ENCODE data around the gene TMA7. TPM values are rescaled to one million over a fixed set of nuclear protein-coding genes. Genes with fewer than 3 reads are reported as not detected.

Gene TMA7
- total RNA-seq, 4 donors from 2014 or later: 239 to 266 (median 255) TPM

DNA sequence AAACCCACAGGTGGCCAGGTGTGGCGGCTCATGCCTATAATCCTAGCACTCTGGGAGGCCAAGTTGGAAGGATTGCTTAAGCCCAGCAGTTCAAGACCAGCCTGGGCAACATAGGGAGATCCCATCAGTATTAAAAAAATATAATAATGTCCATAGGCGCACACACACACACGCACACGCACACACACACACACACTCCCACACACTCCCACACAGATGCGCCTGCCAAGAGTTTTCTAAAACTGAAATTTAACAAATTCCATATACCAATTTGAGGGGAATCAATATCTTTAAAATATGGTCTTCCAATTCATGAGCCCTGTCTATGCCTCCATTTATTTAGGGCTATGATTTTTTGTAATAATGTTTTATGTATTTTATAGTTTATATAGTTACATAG is 46.9 kb downstream of the TMA7 start:
- TF ChIP-seq, protein P1, sequence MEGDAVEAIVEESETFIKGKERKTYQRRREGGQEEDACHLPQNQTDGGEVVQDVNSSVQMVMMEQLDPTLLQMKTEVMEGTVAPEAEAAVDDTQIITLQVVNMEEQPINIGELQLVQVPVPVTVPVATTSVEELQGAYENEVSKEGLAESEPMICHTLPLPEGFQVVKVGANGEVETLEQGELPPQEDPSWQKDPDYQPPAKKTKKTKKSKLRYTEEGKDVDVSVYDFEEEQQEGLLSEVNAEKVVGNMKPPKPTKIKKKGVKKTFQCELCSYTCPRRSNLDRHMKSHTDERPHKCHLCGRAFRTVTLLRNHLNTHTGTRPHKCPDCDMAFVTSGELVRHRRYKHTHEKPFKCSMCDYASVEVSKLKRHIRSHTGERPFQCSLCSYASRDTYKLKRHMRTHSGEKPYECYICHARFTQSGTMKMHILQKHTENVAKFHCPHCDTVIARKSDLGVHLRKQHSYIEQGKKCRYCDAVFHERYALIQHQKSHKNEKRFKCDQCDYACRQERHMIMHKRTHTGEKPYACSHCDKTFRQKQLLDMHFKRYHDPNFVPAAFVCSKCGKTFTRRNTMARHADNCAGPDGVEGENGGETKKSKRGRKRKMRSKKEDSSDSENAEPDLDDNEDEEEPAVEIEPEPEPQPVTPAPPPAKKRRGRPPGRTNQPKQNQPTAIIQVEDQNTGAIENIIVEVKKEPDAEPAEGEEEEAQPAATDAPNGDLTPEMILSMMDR (IDR thresholded peaks at IDR 0.05): no peak
- DNase-seq (ENCODE audit: low spot score): no peak
- no peak for ATAC-seq (ENCODE audit: low FRiP score)

DNA sequence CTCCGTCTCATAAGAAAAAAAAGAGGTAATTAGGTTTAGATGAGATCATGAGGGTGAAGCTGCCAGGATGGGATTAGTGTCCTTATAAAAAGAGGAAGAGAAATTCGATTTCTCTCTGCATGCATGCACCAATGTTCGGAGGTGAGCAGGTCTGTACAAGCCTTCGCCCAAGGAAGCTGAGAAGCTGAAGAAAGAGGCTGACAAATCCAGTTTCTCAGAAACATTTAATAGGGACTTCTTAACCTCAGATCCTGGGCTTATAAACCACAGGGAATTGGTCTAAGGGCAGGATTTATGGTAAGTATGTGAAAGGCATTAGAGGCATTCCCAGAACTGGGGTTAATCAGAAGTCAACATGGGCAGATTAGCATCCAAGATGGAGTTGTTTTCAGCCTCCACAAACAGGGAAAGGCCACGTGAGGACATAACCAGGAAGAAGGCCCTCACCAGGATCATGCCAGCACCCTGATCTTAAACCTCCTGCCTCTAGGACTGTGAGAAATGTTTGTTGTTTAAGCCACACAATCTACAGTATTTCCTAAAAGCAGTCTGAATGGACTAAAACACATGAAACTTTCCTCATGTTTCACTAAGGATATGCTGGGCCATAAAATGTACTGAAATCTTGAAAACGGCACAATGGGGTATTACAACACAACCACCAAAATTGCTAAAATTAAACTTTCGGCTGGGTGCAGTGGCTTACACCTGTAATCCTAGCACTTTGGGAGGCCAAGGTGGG is 52.6 kb downstream of the TMA7 start:
- TF ChIP-seq, protein P1 (IDR thresholded peaks at IDR 0.05): no peak
- DNase-seq (ENCODE audit: low spot score) (no peak), ATAC-seq (ENCODE audit: low FRiP score) (no peak)

DNA sequence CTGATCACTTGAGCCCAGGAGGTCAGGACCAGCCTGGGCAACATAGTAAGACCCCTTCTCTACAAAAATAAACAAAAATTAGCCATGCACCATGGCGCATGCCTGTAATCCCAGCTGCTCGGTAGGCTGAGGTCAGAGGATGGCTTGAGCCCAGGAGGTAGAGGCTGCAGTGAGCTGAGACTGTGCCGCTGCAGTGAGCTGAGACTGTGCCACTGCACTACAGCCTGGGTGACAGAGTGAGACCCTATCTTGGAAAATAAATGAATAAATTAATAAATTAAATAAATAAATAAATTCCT is 53.1 kb downstream of the TMA7 start:
- no peak for ATAC-seq (ENCODE audit: low FRiP score)
- TF ChIP-seq, protein P1 (IDR thresholded peaks at IDR 0.05): no peak
- DNase-seq (ENCODE audit: low spot score): no peak

Other genes with a start within 250 kb of the TMA7 start
- gene CAMP, start 216.8 kb upstream of the TMA7 start, total RNA-seq: 1 to 10 TPM in 1 of 4 donors, not detected in 3; 8.7 TPM
- gene ZNF589, start 199.2 kb upstream of the TMA7 start, total RNA-seq: 10 to 100 TPM in 1 of 4 donors, 1 to 10 TPM in 3; 5.0 to 18.6 (median 7.7) TPM
- 10 to 100 TPM; 21.0 to 37.5 (median 25.2) TPM for gene NME6, start 138.9 kb upstream of the TMA7 start, total RNA-seq
- gene SPINK8, start 106.6 kb upstream of the TMA7 start, total RNA-seq: not detected
- not detected for gene FBXW12, start 68.0 kb upstream of the TMA7 start, total RNA-seq
- gene PLXNB1, start 10.2 kb upstream of the TMA7 start, total RNA-seq: 10 to 100 TPM; 66.7 to 91.3 (median 77.1) TPM
- 10 to 100 TPM; 11.6 to 15.1 (median 13.6) TPM for gene CCDC51, start 138 bp upstream of the TMA7 start, total RNA-seq
- 1 to 10 TPM; 4.0 to 6.5 (median 5.5) TPM for gene ATRIP, start 6.5 kb downstream of the TMA7 start, total RNA-seq
- 100 to 1,000 TPM in 3 of 4 donors, 10 to 100 TPM in 1; 99.5 to 120 (median 118) TPM for gene SHISA5, start 63.9 kb downstream of the TMA7 start, total RNA-seq
- 10 to 100 TPM in 1 of 4 donors, 1 to 10 TPM in 3; 1.9 to 16.2 (median 3.2) TPM for gene PFKFB4, start 116.5 kb downstream of the TMA7 start, total RNA-seq
- under 1 TPM in 1 of 4 donors, not detected in 3; 0.28 TPM for gene UCN2, start 123.5 kb downstream of the TMA7 start, total RNA-seq
- 1 to 10 TPM in 3 of 4 donors, under 1 TPM in 1; 0.31 to 2.2 (median 1.9) TPM for gene COL7A1, start 155.1 kb downstream of the TMA7 start, total RNA-seq
- 100 to 1,000 TPM; 207 to 282 (median 254) TPM for gene UQCRC1, start 169.4 kb downstream of the TMA7 start, total RNA-seq
- gene TMEM89, start 181.5 kb downstream of the TMA7 start, total RNA-seq: not detected
- gene SLC26A6, start 195.2 kb downstream of the TMA7 start, total RNA-seq: 10 to 100 TPM in 3 of 4 donors, 1 to 10 TPM in 1; 9.9 to 17.8 (median 14.6) TPM
- 1 to 10 TPM in 2 of 4 donors, under 1 TPM in 2; 0.48 to 2.2 (median 1.1) TPM for gene CELSR3, start 222.6 kb downstream of the TMA7 start, total RNA-seq
- 10 to 100 TPM; 18.9 to 60.2 (median 39.9) TPM for gene NCKIPSD, start 245.7 kb downstream of the TMA7 start, total RNA-seq